ENCODE data around the gene IFNAR1. TPM values are rescaled to one million over a fixed set of nuclear protein-coding genes. Genes with fewer than 3 reads are reported as not detected.
A peak's percentile ranks its signal among the peaks of the same experiment; 100 is the strongest.
"Not testable (repeated sequence)": the region's sequence is repeated elsewhere in the genome, so short reads cannot be mapped to it uniquely, and the experiment has no call there.

The IFNAR1 gene
- polyA plus RNA-seq, 2 of the 4 experiments (the other 2 are of a cell fraction): 14.1 to 14.2 TPM

- no peak for TF ChIP-seq FOXS1 (CRISPR knock-in tag; IDR thresholded peaks at IDR 0.05)
- TF ChIP-seq RAD21 (conservative IDR thresholded peaks at IDR 0.05 in 1 of 2, IDR thresholded peaks at IDR 0.05 in 1 of 2): peak in 1 of 2 experiments; percentile 54; a peak in 3 of 5 replicates
- no peak for TF ChIP-seq ZC3H11A (IDR thresholded peaks at IDR 0.05)
- TF ChIP-seq HDAC2 (IDR thresholded peaks at IDR 0.05): no peak
- TF ChIP-seq JUNB (IDR thresholded peaks at IDR 0.05): no peak
- no peak for TF ChIP-seq ZFP36 (IDR thresholded peaks at IDR 0.05; ENCODE audit: borderline replicate concordance, partially characterized antibody)
- TF ChIP-seq CBX8 (IDR thresholded peaks at IDR 0.05): no peak
- no peak for TF ChIP-seq HES2 (IDR thresholded peaks at IDR 0.05)
- no peak for TF ChIP-seq HOXB13 (CRISPR knock-in tag; IDR thresholded peaks at IDR 0.05; ENCODE audit: low read depth)
- no peak for TF ChIP-seq MYC (IDR thresholded peaks at IDR 0.05; ENCODE audit: borderline replicate concordance, low read length)
- no peak for TF ChIP-seq TFCP2L1 (CRISPR knock-in tag; IDR thresholded peaks at IDR 0.05)
Observed at GRCh38 chr21:33360881-33361602, 36.3 kb downstream of the IFNAR1 start (continued).

- CTCF ChIA-PET: interaction anchor here (0.6 to 5.3 kb wide), 34 partner anchors 7 to 529 kb away, joined by 3 to 55 read pairs (median 8); partner anchors contain the start of genes DNAJC28, IL10RB and TMEM50B
- TF ChIP-seq NFE2L2 (conservative IDR thresholded peaks at IDR 0.05; ENCODE audit: low read length) (no peak), HOXB13 (CRISPR knock-in tag; IDR thresholded peaks at IDR 0.05; ENCODE audit: low read depth) (no peak), ZFP36 (IDR thresholded peaks at IDR 0.05; ENCODE audit: borderline replicate concordance, partially characterized antibody) (no peak), NR3C1 (IDR thresholded peaks at IDR 0.05) (no peak), FOSL2 (IDR thresholded peaks at IDR 0.05) (no peak), FOSL2 (CRISPR knock-in tag; IDR thresholded peaks at IDR 0.05) (no peak), TFCP2L1 (CRISPR knock-in tag; IDR thresholded peaks at IDR 0.05) (no peak), SREBF2 (IDR thresholded peaks at IDR 0.05) (no peak), HEYL (CRISPR knock-in tag; IDR thresholded peaks at IDR 0.05) (no peak), EHF (CRISPR knock-in tag; IDR thresholded peaks at IDR 0.05) (no peak), ESRRA (IDR thresholded peaks at IDR 0.05; ENCODE audit: borderline replicate concordance, low read length) (no peak), CBX8 (IDR thresholded peaks at IDR 0.05) (no peak), TP53 (CRISPR knock-in tag; IDR thresholded peaks at IDR 0.05) (no peak), MYC (IDR thresholded peaks at IDR 0.05; ENCODE audit: borderline replicate concordance, low read length) (no peak), ZC3H11A (IDR thresholded peaks at IDR 0.05) (no peak), EHMT2 (IDR thresholded peaks at IDR 0.05; ENCODE audit: low read depth) (no peak), CEBPB (IDR thresholded peaks at IDR 0.05) (no peak), ATOH8 (CRISPR knock-in tag; IDR thresholded peaks at IDR 0.05; ENCODE audit: low read depth) (no peak), PBX3 (IDR thresholded peaks at IDR 0.05) (no peak), GATA3 (IDR thresholded peaks at IDR 0.05; ENCODE audit: borderline replicate concordance) (no peak)
- H3K9me3 ChIP-seq: peaks cover 4% of the 10 kb centered on the region
- DNase-seq (ENCODE audit: low read depth in 1 of 2, low spot score in 1 of 2): no peak
- H3K4me2 ChIP-seq: peak overlapping the region; percentile 86
- WGBS (ENCODE audit: missing lambda C conversion rate): 91% methylated on average over 12 of the region's 12 CpGs
- no peak overlapping the region for H3K4me3 ChIP-seq
- peaks cover 13% of the 10 kb centered on the region for H3K4me1 ChIP-seq
- FAIRE-seq: no peak
- POLR2A ChIA-PET: interaction anchor here (0.5 to 1.1 kb wide), 3 partner anchors 37 to 735 kb away, joined by 4 to 7 read pairs (median 7); partner anchors contain the start of gene IFNAR1
- H3K27ac ChIP-seq: peak overlapping the region in 1 of 2 experiments; percentile 80; a peak in 4 of 6 replicates
- no peak for ATAC-seq
Observed at GRCh38 chr21:33362044-33362555, 37.3 kb downstream of the IFNAR1 start.

GRCh38 chr21:33363911-33364609 is 39.3 kb downstream of the IFNAR1 start:
- 83% methylated on average over 10 of the region's 10 CpGs for WGBS (ENCODE audit: missing lambda C conversion rate)
- FAIRE-seq; ATAC-seq; H3K4me2 ChIP-seq; POLR2A ChIA-PET; H3K4me3 ChIP-seq; DNase-seq (ENCODE audit: low read depth in 1 of 2, low spot score in 1 of 2); H3K27ac ChIP-seq: not testable (repeated sequence)
- peaks cover 13% of the 10 kb centered on the region for H3K4me1 ChIP-seq
- H3K9me3 ChIP-seq: peaks cover 14% of the 10 kb centered on the region
- CTCF ChIA-PET: interaction anchor here (0.8 to 1.4 kb wide), 2 partner anchors 81 to 166 kb away, joined by 3 to 8 read pairs; no protein-coding TSS in a partner anchor
